ENCODE measurements around the gene CCDC172.
A peak's percentile ranks its signal among the peaks of the same experiment; 100 is the strongest.

CCDC172 gene

DNA sequence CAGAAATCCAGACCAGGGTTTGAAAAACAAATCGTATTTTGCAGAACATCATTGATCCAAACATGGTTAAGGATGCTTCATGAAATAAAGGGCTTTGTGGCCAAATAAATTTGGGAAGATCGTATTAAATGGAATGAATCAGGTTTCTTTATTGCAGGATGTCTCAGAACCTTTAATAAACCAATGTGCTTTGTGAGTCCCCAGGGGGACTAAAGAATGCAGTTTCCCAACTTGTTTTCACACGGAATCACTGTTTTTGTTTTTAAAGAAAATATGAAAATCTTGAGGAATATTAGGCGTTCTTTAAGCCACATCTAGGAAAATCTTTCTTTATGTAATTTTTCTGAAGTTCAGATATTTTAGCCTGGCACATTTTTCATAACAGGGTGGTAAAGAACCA lies 16.8 kb upstream of the CCDC172 start:
- no peak overlapping the region for H3K4me3 ChIP-seq (ENCODE audit: low read length)
- TF ChIP-seq, protein P1, sequence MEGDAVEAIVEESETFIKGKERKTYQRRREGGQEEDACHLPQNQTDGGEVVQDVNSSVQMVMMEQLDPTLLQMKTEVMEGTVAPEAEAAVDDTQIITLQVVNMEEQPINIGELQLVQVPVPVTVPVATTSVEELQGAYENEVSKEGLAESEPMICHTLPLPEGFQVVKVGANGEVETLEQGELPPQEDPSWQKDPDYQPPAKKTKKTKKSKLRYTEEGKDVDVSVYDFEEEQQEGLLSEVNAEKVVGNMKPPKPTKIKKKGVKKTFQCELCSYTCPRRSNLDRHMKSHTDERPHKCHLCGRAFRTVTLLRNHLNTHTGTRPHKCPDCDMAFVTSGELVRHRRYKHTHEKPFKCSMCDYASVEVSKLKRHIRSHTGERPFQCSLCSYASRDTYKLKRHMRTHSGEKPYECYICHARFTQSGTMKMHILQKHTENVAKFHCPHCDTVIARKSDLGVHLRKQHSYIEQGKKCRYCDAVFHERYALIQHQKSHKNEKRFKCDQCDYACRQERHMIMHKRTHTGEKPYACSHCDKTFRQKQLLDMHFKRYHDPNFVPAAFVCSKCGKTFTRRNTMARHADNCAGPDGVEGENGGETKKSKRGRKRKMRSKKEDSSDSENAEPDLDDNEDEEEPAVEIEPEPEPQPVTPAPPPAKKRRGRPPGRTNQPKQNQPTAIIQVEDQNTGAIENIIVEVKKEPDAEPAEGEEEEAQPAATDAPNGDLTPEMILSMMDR (conservative IDR thresholded peaks at IDR 0.05; ENCODE audit: low read depth, low read length) = no peak
- no peak for DNase-seq (ENCODE audit: low read depth)

DNA sequence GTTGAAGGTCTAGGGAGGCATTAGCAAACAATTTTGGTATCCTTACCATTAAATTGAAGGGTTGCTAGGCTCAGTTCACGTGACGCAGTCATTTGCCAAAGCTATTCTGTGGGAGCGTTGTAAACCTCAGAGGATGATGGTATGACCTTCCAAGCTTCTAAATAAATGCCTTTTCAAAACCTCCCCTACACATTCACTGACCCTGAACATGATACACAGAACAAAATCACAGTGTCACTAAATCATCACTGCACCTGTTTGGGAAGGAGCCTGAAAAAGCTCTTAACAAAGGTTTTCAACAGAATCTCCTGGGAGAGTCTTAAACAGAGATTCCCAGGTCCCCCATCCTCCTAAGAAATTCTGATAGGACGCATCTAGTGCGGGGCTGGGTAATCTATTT lies 13.2 kb upstream of the CCDC172 start:
- H3K4me3 ChIP-seq (ENCODE audit: low read length) = no peak overlapping the region
- no peak for DNase-seq (ENCODE audit: low read depth)
- TF ChIP-seq, protein P1 (conservative IDR thresholded peaks at IDR 0.05; ENCODE audit: low read depth, low read length) = no peak

DNA sequence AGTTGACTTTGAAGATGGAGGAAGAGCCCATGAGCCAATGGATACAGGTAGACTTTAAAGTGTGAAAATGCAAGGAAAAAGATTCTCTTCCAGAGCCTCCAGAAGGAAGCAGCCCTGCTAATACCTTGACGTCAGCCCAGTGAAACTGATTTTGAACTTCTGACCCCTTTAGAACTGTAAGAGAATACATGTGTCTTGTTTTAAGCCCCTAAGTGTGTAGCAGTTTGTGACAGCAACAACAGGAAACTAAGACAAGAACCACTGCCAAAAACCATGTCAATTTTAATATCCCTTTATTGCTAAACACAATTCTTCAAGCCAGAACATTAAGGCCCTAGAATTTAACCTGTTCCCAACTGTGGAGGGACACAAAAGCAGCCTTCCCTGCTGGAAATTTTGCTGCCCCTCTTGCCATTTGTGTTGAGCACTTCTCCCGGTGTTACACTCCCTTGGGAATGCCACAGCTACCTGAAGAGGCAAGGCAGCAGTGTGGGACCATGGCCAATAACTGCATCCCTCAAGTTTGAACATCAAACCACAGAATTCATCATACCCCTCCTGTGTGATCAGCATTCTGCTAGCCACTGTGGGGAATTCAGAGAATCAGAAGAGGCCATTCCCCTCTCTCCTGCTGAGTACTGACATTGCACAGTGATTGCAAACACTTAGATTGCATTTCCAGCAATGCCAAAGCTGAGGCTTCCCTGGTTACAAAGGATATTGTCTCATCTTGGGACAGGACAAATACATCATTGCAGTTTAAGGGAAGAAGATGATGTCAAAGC lies 12.3 kb upstream of the CCDC172 start:
- no peak for DNase-seq (ENCODE audit: low read depth)
- H3K4me3 ChIP-seq (ENCODE audit: low read length) = no peak overlapping the region
- TF ChIP-seq, protein P1 (conservative IDR thresholded peaks at IDR 0.05; ENCODE audit: low read depth, low read length) = no peak

DNA sequence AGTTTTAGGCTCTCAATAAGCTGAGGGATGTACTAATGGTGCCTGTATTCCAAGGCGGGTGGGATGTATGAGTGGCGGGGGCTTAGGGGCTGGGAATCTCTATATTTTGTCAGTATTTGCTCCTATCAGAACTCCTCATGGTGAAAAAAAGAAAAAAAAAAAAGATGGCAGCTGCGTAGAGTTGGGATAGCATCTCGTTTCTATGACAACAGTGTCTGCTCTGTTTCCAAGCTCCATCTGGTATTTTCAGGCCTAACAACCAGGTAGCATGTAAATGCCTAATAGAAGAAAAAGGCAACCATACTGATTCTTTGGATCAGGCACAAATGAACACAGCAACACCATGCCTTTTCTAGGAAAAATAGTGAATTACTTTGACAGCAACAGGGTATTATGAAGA lies 11.7 kb upstream of the CCDC172 start:
- H3K4me3 ChIP-seq (ENCODE audit: low read length) = no peak overlapping the region
- no peak for DNase-seq (ENCODE audit: low read depth)
- TF ChIP-seq, protein P1 (conservative IDR thresholded peaks at IDR 0.05; ENCODE audit: low read depth, low read length) = no peak

DNA sequence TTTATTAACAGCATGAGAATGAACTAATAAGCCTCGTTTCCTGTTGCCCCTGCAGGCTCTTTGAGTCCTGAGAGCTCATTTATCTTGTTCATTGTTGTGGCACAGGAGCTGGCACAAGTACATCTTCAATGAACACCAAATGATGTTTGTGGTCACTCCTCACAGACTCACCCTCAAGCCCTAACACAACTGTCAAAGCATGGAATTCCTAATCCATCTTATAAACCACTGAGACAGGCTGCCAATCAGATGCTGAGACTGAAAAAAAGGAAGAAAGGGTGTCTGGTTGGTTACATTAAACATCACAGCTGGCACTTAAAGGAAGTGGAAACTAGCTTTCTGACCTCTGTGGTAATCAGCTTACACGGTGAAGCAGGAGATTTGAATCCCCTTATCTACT lies 7.7 kb upstream of the CCDC172 start:
- DNase-seq (ENCODE audit: low read depth) = peak; percentile 25
- TF ChIP-seq, protein P1 (conservative IDR thresholded peaks at IDR 0.05; ENCODE audit: low read depth, low read length) = no peak
- H3K4me3 ChIP-seq (ENCODE audit: low read length) = no peak overlapping the region

DNA sequence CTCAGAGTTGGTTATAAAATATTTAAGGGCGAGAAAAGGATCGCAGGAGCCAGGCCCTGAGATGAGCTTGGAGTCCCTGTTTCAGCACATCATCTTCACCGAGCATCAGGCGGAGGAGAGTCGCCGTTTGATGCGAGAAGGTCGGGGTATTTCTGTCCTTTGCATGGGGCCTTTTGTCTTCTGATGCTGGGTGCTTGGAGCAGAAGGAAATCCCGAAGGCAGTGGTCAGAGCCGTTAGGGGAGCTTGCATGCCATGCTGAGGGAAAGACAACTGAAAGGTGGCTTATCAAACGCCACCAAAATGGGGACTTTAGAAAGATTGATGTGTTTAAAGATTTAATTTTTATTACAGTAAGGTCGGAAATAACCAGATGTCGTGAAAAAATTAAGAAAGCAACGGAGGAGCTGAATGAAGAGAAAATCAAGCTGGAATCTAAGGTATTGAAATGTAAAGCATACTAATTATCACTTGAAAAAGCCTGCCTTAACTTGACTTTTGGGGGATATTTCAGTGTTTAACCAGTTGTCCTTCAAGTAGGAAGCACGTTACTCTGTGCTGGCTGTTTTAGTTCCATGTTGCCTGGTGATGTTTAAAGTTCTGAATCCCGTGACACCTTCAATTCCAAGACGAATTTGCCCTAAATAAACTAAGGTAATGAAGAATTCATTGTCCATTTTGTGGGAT lies 845 bp downstream of the CCDC172 start:
- H3K4me3 ChIP-seq (ENCODE audit: low read length) = no peak overlapping the region
- DNase-seq (ENCODE audit: low read depth) = no peak
- TF ChIP-seq, protein P1 (conservative IDR thresholded peaks at IDR 0.05; ENCODE audit: low read depth, low read length) = no peak

DNA sequence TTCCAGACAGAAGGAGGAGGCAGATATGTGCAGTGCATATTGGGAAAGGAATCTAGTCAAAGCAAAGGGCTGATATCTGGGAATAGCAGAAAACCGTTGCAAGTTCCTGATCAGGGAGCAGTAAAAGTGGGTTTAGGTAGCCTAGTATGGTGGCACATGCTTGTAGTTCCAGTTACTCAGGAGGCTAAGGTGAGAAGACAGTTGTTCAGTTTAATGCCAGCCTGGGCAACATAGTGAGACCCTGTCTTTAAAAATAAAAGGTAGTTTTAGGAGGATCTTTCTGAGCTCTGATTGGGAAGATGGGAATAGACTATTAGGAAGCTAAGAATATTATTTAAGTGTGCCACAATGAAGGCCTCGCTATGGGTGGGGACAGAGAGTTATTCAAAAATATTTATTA lies 1.7 kb downstream of the CCDC172 start:
- DNase-seq (ENCODE audit: low read depth) = no peak
- TF ChIP-seq, protein P1 (conservative IDR thresholded peaks at IDR 0.05; ENCODE audit: low read depth, low read length) = no peak
- H3K4me3 ChIP-seq (ENCODE audit: low read length) = no peak overlapping the region
